Activated T-helper 17 cell treated with anti-CD3 and anti-CD28 coated beads, Interleukin-2, amount 50 U/mL, for 72 hours (primary cell): Measurements from ENCODE around the gene AGER. TPM values are rescaled to one million over a fixed set of nuclear protein-coding genes. Genes with fewer than 3 reads are reported as not detected.
A peak's percentile ranks its signal among the peaks of the same experiment; 100 is the strongest.

Experiments used
- ATAC-seq: fragments of 150-1000 bp; cut with Tn5 transposase; replicated peaks from 2 replicates; pipeline ENCODE4 v1.10.0; 2021; ENCODE audit warnings: mild to moderate bottlenecking, moderate library complexity
- H3K27ac Mint-ChIP-seq: one replicate; pipeline ENCODE4 v1.8.0; 2022; ENCODE audit warnings: mixed read lengths
- H3K27me3 Mint-ChIP-seq: one replicate; pipeline ENCODE4 v1.8.0; 2022; ENCODE audit warnings: mixed read lengths
- H3K36me3 Mint-ChIP-seq: one replicate; pipeline ENCODE4 v1.8.0; 2022; ENCODE audit warnings: low read depth, mild to moderate bottlenecking, mixed read lengths
- H3K4me1 Mint-ChIP-seq: one replicate; pipeline ENCODE4 v1.8.0; 2022; ENCODE audit warnings: mixed read lengths
- H3K4me3 Mint-ChIP-seq: one replicate; pipeline ENCODE4 v1.8.0; 2022; ENCODE audit warnings: mild to moderate bottlenecking, mixed read lengths
- H3K9me3 Mint-ChIP-seq: one replicate; pipeline ENCODE4 v1.8.0; 2022; ENCODE audit warnings: mixed read lengths
- total RNA-seq, 2 donors: library from RNA; stranded (reverse); gene quantifications; one replicate each; pipeline ENCODE4 v1.2.3, GENCODE V29; 2022

The AGER gene
- total RNA-seq, 2 donors from 2014 or later = 19.3 to 50.2 TPM

DNA sequence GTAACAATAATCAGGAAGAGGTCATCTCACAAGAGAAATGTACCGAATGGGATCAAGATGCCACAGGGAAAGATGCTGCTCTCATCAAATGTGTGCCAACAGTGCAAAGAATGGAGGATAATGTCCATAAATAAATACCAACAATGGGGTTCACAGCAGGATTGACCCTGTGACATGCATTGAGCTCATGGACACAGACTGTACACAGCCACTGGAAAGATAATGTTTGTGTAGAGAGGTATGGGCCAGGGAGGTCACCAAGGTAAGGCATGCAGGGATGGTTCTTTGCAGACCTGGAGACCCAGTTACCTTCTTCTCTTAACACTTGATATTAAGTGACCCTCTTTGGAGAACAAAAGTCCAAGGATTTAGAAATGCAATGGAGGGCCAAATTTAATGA is 9.6 kb downstream of the AGER start:
- peaks cover 41% of the 10 kb centered on the region for H3K36me3 Mint-ChIP-seq
- ATAC-seq = no peak
- peak overlapping the region; percentile 14 for H3K27ac Mint-ChIP-seq
- H3K27me3 Mint-ChIP-seq = no peaks in the 10 kb centered on the region
- H3K9me3 Mint-ChIP-seq = no peaks in the 10 kb centered on the region
- peak overlapping the region; percentile 90 for H3K4me3 Mint-ChIP-seq
- peaks cover 31% of the 10 kb centered on the region for H3K4me1 Mint-ChIP-seq

DNA sequence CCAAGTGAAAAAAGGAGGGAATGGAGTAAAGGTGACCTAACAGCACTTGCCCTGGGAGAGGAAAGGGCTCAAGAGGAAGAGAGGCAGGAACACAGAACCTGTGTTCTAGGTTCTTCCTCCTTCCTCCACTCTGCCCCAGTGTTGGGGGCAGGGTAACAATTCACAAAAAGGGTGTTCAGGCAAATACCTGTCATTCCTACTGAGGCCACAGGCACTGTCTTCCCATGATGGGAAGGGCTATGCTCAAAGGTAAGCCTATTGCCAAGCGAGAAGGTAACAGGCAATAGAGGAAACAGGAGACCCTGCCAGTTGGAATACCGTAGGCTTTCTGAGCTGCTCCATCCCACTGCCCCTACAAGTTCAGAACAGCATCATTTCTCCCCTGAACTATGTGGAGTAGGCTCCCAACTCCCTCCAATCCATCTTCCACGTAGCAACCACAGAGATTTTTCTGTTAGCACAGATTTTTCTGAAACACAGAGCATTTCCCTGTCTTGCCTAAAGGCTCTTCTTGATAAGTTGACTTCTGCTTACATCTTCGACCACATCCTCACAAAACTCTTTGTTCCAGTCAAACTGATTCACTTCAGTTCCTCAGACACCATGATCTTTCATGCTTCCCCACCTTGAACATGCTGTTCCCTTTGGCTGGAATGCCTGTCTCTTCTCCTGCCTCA is 10.9 kb downstream of the AGER start:
- H3K4me1 Mint-ChIP-seq = peaks cover 23% of the 10 kb centered on the region
- ATAC-seq = no peak
- H3K27me3 Mint-ChIP-seq = no peaks in the 10 kb centered on the region
- no peaks in the 10 kb centered on the region for H3K9me3 Mint-ChIP-seq
- no peak overlapping the region for H3K4me3 Mint-ChIP-seq
- peaks cover 38% of the 10 kb centered on the region for H3K36me3 Mint-ChIP-seq
- H3K27ac Mint-ChIP-seq = peak overlapping the region; percentile 14

DNA sequence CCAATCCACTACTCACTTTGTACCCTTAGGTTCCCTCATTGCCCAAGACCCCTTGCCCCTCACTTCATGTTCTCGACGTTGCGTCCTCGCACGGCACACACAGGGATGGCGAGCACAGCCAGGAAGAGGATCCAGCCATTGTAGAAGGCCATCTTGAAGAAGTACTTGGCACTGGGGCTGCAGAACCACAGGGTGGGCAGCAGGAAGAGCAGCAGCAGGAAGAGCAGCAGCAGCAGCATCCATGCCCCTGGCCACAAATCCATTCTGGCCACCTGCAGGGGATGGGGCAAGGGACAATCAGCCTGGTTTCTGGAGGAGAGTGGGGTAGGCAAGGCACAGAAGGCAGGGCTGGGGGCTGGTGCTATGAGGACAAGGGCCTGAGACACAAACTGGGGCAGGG is 12.8 kb downstream of the AGER start:
- Mint-ChIP-seq H3K27ac (peak overlapping the region; percentile 17), H3K36me3 (peaks cover 39% of the 10 kb centered on the region), H3K27me3 (no peaks in the 10 kb centered on the region), H3K4me1 (peaks cover 18% of the 10 kb centered on the region), H3K9me3 (no peaks in the 10 kb centered on the region), H3K4me3 (no peak overlapping the region)
- no peak for ATAC-seq

DNA sequence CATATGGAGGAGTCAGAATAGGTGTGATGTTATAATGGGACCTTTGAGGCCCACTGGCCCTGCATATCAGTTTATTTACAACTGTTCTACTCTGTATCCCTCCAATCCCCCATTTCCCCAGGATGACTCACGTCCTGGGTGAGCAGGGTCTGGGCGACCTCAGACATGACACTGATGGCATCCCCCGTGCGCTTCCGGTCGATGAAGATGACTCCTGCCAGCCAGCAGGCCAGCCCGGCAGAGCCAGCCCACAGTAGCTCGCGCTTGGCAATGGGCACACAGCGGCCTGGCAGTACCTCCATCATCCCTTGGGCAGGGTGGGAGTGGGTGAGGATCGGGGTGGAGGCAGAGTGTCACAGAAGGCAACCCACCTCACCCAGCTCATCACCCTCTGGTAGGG is 13.8 kb downstream of the AGER start:
- ATAC-seq = no peak
- peak overlapping the region; percentile 59 for H3K27ac Mint-ChIP-seq
- H3K4me3 Mint-ChIP-seq = no peak overlapping the region
- no peaks in the 10 kb centered on the region for H3K9me3 Mint-ChIP-seq
- H3K36me3 Mint-ChIP-seq = peaks cover 39% of the 10 kb centered on the region
- H3K27me3 Mint-ChIP-seq = no peaks in the 10 kb centered on the region
- H3K4me1 Mint-ChIP-seq = peaks cover 16% of the 10 kb centered on the region

DNA sequence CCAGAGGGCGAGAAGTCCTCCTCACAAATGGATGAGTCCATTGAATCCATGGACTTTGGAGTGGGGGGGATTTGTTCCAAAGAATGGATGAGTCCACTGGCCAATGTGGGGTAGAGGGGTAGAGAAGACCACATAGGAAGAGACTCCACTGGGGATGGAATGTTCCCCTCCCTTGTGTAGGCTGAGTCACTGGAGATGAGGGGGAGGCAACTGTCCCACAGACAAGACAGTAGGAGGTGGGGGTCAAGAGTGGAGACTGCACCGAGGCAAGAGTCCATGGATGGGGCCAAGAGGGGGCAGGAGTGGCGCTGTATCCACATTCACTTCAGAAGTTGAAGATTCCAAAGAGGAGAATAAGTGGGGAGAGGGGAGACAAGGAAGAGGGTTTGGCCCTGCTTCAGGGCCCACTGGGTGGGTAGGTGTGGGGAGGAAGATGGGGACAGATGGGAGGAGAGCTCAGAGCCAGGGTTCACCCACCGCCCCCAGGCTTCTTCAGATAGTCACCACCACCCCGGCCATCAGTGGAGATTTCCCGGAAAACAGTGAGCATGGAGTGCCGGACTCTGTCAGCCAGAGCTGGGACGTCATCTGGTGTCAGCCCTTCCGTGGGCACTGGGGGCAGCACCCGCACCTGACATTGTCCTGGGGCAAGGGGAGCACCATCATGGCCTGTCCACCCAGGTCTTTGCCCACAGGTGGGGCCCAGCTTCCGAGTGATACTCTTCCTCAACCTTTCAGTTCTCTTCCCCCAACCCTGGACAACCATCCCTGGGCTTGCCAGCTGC is 15.1 kb downstream of the AGER start:
- peaks cover 16% of the 10 kb centered on the region for H3K4me1 Mint-ChIP-seq
- peak overlapping the region; percentile 38 for H3K27ac Mint-ChIP-seq
- no peaks in the 10 kb centered on the region for H3K9me3 Mint-ChIP-seq
- no peak for ATAC-seq
- no peaks in the 10 kb centered on the region for H3K27me3 Mint-ChIP-seq
- H3K4me3 Mint-ChIP-seq = no peak overlapping the region
- peaks cover 45% of the 10 kb centered on the region for H3K36me3 Mint-ChIP-seq

DNA sequence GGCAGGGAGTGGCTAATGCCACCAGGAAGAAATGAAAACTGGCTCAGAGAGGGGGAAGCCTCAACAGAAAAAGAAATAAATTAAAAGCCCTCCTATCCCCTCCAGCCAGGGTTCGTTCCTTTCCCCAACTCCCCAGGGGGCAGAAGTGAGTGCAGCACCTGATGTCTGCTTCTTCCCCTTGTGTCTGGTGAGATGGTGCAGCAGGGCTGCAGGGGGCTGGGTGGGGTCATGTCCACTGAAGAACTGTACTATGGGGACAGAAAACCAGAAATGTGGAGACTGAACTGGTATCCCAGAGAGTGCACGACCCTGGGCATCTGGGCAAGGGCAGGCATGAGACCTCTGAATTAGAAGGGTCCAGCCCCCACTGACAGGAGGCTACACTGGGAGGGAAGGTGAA is 15.7 kb downstream of the AGER start:
- Mint-ChIP-seq H3K27ac (peak overlapping the region; percentile 38), H3K4me3 (no peak overlapping the region), H3K9me3 (no peaks in the 10 kb centered on the region), H3K4me1 (peaks cover 10% of the 10 kb centered on the region), H3K36me3 (peaks cover 45% of the 10 kb centered on the region), H3K27me3 (no peaks in the 10 kb centered on the region)
- no peak for ATAC-seq

DNA sequence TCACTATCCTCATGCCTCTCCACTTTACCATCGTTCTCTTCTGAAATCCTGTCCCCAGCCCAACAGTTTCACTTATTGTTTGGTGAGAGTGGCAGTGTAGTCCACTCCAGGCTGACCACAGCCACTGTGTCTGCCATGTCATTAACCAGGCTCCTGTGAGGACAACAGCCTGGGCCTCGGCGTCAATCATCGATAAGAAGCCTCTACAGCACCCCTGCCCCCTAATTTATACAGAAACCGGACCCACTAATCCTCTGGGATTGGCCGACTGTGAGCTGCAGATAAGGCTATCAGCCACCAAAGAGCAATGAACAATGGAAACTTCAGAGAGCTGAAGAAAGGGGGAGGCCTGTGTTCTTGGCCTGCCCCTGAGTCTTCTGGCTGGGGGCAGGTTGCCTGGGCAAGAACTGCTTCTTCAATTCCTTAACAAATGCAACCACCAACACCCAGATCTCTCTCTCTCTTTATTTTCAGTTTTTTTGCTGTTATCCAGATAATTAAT is 16.2 kb downstream of the AGER start:
- Mint-ChIP-seq H3K9me3 (no peaks in the 10 kb centered on the region), H3K36me3 (peaks cover 45% of the 10 kb centered on the region), H3K27ac (peak overlapping the region; percentile 38), H3K27me3 (no peaks in the 10 kb centered on the region), H3K4me3 (no peak overlapping the region), H3K4me1 (peaks cover 9% of the 10 kb centered on the region)
- no peak for ATAC-seq

DNA sequence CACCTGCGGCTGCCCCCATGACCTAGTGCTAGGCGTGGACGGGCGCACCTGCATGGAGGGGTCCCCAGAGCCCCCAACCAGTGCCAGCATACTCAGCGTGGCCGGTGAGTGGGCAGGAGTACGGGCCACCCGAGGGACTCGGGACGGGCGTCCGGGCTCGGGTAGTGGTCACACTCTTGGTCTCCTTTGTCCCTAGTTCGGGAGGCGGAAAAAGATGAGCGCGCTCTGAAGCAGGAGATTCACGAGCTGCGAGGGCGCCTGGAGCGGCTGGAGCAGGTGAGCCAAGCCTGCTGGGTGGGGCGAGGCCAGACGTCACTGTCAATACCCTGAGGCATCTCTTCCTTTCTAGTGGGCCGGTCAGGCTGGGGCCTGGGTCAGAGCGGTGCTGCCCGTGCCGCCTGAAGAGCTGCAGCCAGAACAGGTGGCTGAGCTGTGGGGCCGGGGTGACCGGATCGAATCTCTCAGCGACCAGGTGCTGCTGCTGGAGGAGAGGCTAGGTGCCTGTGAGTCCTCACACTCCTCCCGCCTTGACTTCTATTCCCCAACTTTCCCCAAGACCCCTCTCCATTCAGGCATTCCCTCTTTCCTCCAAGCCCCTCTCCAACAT is 16.8 kb downstream of the AGER start:
- Mint-ChIP-seq H3K4me1 (peaks cover 9% of the 10 kb centered on the region), H3K4me3 (no peak overlapping the region), H3K36me3 (peaks cover 45% of the 10 kb centered on the region), H3K27me3 (no peaks in the 10 kb centered on the region), H3K9me3 (no peaks in the 10 kb centered on the region), H3K27ac (peak overlapping the region; percentile 38)
- no peak for ATAC-seq

DNA sequence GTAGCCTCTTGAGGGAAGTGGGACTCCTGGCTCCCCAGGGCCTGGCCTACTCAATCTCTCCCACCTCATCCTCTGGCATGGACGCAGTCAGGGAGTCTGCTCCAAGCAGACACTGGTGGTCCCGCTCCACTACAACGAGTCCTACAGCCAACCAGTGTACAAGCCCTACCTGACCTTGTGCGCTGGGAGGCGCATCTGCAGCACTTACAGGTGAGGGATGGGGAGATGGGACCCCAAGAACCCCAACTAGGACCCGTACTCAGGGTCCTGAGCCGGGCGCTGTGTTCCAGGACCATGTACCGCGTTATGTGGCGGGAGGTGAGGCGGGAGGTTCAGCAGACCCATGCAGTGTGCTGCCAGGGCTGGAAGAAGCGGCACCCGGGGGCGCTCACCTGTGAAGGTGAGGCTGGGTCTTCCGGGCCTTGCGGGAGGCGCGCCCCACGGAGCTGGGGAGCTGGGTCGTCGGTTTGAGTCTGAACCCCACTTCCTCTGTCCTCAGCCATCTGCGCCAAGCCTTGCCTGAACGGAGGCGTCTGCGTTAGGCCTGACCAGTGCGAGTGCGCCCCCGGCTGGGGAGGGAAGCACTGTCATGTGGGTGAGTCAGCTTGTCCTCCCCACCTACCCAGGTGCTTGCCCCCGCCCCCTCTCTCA is 17.5 kb downstream of the AGER start:
- ATAC-seq = no peak
- no peak overlapping the region for H3K27ac Mint-ChIP-seq
- no peaks in the 10 kb centered on the region for H3K9me3 Mint-ChIP-seq
- H3K36me3 Mint-ChIP-seq = peaks cover 45% of the 10 kb centered on the region
- H3K27me3 Mint-ChIP-seq = no peaks in the 10 kb centered on the region
- no peak overlapping the region for H3K4me3 Mint-ChIP-seq
- H3K4me1 Mint-ChIP-seq = peaks cover 9% of the 10 kb centered on the region

DNA sequence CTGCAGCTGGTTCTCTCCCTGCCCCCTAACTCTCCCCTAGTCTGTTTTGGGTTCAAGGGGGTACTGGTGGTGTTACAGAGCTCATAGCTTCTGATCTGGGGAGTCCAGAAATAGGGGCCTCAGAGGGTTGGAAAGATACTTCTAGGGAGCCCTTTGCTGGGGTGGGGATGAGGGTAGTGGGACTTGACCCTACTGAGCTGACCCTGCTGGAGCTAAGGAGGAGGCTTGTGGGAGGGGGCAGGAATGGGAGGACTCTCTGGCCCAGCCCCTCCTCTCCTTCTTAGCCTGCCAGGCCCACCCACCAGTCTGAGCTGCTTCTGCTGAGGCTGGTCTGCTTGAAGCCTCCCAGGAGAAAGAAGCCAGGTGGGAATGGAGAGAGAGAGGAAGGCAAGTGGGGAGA is 19.8 kb downstream of the AGER start, which contains the start of gene EGFL8:
Gene EGFL8, plus strand, starts transcription at position 301 of the 400 bp plus-strand sequence. CDS start 1,571 bp downstream, outside the sequence.
- Mint-ChIP-seq H3K27me3 (no peaks in the 10 kb centered on the region), H3K9me3 (no peaks in the 10 kb centered on the region), H3K27ac (no peak within 1 kb of the TSS), H3K36me3 (peaks cover 24% of the 10 kb centered on the region), H3K4me3 (no peak within 1 kb of the TSS), H3K4me1 (peaks cover 9% of the 10 kb centered on the region)
- no peak for ATAC-seq

DNA sequence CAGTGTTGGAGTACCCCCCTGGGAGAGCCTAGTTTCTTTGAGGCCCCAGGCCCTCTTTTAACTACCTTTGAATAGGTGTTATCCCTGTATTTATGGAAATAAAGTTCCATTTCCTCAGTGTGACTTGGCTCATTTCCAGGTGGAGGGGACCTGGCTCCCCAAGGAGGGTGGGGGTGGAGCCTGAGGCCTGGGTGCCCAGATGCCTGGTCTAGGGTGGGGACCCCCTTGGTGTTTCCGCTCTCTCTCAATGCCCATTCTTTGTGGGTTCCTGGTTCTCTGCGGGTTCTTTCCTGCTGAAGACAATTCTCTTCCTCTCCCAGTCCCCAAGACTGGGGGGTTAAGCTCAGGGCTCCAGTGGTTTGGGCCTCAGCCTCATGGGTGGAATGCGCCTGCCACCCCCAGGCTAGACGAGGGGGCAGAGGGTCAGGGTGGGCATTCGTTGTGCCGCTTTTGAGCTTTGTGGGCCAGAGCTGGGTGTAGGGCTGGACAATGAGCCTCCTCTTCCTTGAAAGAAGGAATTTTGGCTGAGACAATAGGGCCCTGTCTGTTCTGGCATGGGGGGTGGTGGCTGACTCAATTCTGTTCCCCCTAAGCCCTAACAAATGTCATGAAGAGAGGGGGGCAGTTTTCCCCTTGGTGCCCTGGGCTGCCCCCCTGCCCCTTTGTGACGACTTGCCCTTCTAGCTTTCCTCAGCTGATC is 20.3 kb downstream of the AGER start:
- no peak for ATAC-seq
- Mint-ChIP-seq H3K36me3 (peaks cover 21% of the 10 kb centered on the region), H3K4me1 (peaks cover 9% of the 10 kb centered on the region), H3K27ac (no peak overlapping the region), H3K27me3 (no peaks in the 10 kb centered on the region), H3K4me3 (no peak overlapping the region), H3K9me3 (no peaks in the 10 kb centered on the region)

DNA sequence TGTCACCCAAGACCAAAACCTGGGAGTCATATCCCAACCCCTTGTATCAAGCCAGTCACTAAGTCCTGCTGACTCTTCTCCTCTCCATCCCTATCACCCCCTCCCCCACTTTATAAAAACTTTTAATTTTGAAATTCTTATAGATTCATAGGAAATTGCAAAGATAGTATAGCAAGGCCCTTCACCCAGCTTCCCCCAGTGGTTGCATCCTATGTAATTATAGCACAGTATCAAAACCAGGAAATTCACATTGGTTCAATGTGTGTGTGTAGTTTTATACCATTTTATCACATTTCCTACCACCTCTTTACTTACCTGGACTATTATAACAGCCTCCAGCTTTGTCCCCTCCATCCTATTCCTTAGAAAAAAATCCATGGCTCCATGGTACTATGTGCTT is 26.0 kb downstream of the AGER start:
- no peak overlapping the region for H3K27ac Mint-ChIP-seq
- H3K4me1 Mint-ChIP-seq = peaks cover 18% of the 10 kb centered on the region
- H3K27me3 Mint-ChIP-seq = no peaks in the 10 kb centered on the region
- H3K4me3 Mint-ChIP-seq = no peak overlapping the region
- no peaks in the 10 kb centered on the region for H3K9me3 Mint-ChIP-seq
- H3K36me3 Mint-ChIP-seq = peaks cover 18% of the 10 kb centered on the region
- no peak for ATAC-seq

DNA sequence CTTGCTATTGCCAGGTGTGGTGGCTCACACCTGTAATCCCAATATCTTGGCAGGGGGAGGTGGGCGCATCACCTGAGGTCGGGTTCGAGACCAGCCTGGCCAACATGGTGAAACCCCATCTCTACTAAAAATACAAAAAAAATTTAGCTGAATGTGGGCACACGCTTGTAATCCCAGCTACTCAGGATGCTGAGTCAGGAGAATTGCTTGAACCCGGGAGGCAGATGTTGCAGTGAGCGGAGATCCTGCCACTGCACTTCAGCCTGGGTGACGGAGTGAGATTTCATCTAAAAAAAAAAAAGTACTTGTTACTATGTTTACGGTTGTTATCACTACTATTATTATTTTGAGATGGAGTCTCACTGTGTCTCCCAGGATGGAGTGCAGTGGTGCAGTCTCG is 27.2 kb downstream of the AGER start:
- H3K27ac Mint-ChIP-seq = no peak overlapping the region
- H3K4me3 Mint-ChIP-seq = no peak overlapping the region
- ATAC-seq = no peak
- peaks cover 18% of the 10 kb centered on the region for H3K36me3 Mint-ChIP-seq
- H3K27me3 Mint-ChIP-seq = no peaks in the 10 kb centered on the region
- H3K9me3 Mint-ChIP-seq = no peaks in the 10 kb centered on the region
- H3K4me1 Mint-ChIP-seq = peaks cover 21% of the 10 kb centered on the region
